Stimulated activated CD4-positive, alpha-beta T cell treated with anti-CD3 and anti-CD28 coated beads, Interleukin-2, amount 100 ng/mL, for 48 hours (primary cell): Measurements from ENCODE around the gene SDR42E2.
"Not testable (repeated sequence)": the region's sequence is repeated elsewhere in the genome, so short reads cannot be mapped to it uniquely, and the experiment has no call there.

Experiments
- DNase-seq, 2 donors: peaks; one replicate each; pipeline ENCODE4 v3.0.0-alpha.2; 2020

Gene SDR42E2

GRCh38 chr16:22192261-22193062, 30.2 kb downstream of the SDR42E2 start:
- DNase-seq: peak; percentile 56 to 62

GRCh38 chr16:22193063-22193411, 30.7 kb downstream of the SDR42E2 start:
- DNase-seq: no peak

GRCh38 chr16:22194707-22195444, 32.6 kb downstream of the SDR42E2 start:
- no peak for DNase-seq

- DNase-seq: no peak
Observed at GRCh38 chr16:22195445-22195694, 33.1 kb downstream of the SDR42E2 start.

GRCh38 chr16:22195695-22196558, 33.6 kb downstream of the SDR42E2 start:
- peak; percentile 95 to 98 for DNase-seq

GRCh38 chr16:22196559-22197168, 34.4 kb downstream of the SDR42E2 start:
- not testable (repeated sequence) for DNase-seq

GRCh38 chr16:22198547-22199293, 36.4 kb downstream of the SDR42E2 start:
- DNase-seq: no peak

- DNase-seq: no peak
Observed at GRCh38 chr16:22202261-22202637, 39.9 kb downstream of the SDR42E2 start.

GRCh38 chr16:22203091-22203490, 40.8 kb downstream of the SDR42E2 start:
- no peak for DNase-seq

- no peak for DNase-seq
Observed at GRCh38 chr16:22204091-22204655, 41.9 kb downstream of the SDR42E2 start.

GRCh38 chr16:22205577-22206012, 43.3 kb downstream of the SDR42E2 start:
- no peak for DNase-seq

- peak; percentile 78 to 83 for DNase-seq
Observed at GRCh38 chr16:22206013-22206841, 43.9 kb downstream of the SDR42E2 start, which contains the start of gene EEF2K. EEF2K (plus strand) TSS chr16:22206278; CDS start chr16:22225730, 19,452 bp downstream.

GRCh38 chr16:22206842-22207714, 44.8 kb downstream of the SDR42E2 start:
- DNase-seq: peak in 1 of 2 donors; percentile 52

- no peak for DNase-seq
Observed at GRCh38 chr16:22207715-22208360, 45.5 kb downstream of the SDR42E2 start.

- DNase-seq: no peak
Observed at GRCh38 chr16:22210285-22210684, 48.0 kb downstream of the SDR42E2 start.

GRCh38 chr16:22210854-22211253, 48.5 kb downstream of the SDR42E2 start:
- DNase-seq: no peak

GRCh38 chr16:22213236-22213635, 50.9 kb downstream of the SDR42E2 start:
- DNase-seq: no peak

- no peak for DNase-seq
Observed at GRCh38 chr16:22213801-22214200, 51.5 kb downstream of the SDR42E2 start.

- DNase-seq: no peak
Observed at GRCh38 chr16:22214402-22214801, 52.1 kb downstream of the SDR42E2 start.
